Endothelial cell of umbilical vein (primary cell): ENCODE measurements around the gene ADCY2.

Experiments
- CTCF ChIP-seq, 2 donors: IDR thresholded peaks; 1 replicate in 1 of 2; 2 replicates in 1 of 2; pipeline ENCODE4 v1.5.1; 2011; ENCODE audit warnings: low read length in 2 of 2, mild to moderate bottlenecking in 2 of 2, moderate library complexity in 2 of 2, control low read depth in 1 of 2, inconsistent platforms in 1 of 2, low read depth in 1 of 2; ENCODE audit not compliant: insufficient read depth in 1 of 2; ENCODE audit errors: extremely low read depth in 1 of 2
- EZH2 ChIP-seq: IDR thresholded peaks from 2 replicates; pipeline ENCODE4 v1.6.1; 2012; ENCODE audit warnings: borderline replicate concordance, low read depth, mild to moderate bottlenecking, moderate library complexity, low read length, inconsistent platforms; ENCODE audit not compliant: severe bottlenecking
- FOS ChIP-seq: IDR thresholded peaks from 2 replicates; pipeline ENCODE4 v1.6.1; 2011; ENCODE audit warnings: mild to moderate bottlenecking, low read length, moderate library complexity, borderline replicate concordance; ENCODE audit not compliant: insufficient read depth
- JUN ChIP-seq: IDR thresholded peaks from 2 replicates; pipeline ENCODE4 v1.6.1; 2011; ENCODE audit warnings: borderline replicate concordance, low read depth; ENCODE audit not compliant: insufficient read length, insufficient read depth
- MYC ChIP-seq: IDR thresholded peaks from one replicate; pipeline ENCODE4 v1.6.1; 2011; ENCODE audit warnings: mild to moderate bottlenecking, low read depth, low read length
- POLR2A ChIP-seq: IDR thresholded peaks from 2 replicates; pipeline ENCODE4 v1.6.1; 2012; ENCODE audit warnings: low read depth, mild to moderate bottlenecking, control low read depth, low read length
- POLR2AphosphoS5 ChIP-seq: IDR thresholded peaks from 2 replicates; pipeline ENCODE4 v1.6.1; 2012; ENCODE audit warnings: low read depth, mild to moderate bottlenecking, control low read depth, low read length, moderate library complexity; ENCODE audit not compliant: insufficient read depth
- TF ChIP-seq, protein P1 (sequence below): IDR thresholded peaks from 2 replicates; pipeline ENCODE4 v1.6.1; 2011; ENCODE audit not compliant: insufficient read depth, insufficient read length

DNA sequence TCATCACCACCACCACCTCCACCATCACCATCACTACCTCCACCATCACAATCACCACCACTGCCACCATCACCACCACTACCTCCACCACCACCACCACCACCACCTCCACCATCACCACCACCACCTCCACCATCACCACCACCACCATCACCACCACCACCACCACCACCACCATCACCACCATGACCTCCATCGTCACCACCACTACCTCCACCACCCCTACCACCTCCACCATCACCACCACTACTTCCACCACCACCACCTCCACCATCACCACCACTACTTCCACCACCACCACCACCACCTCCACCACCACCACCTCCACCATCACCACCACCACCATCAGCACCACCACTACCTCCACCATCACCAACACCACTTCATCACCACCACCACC is 23.5 kb upstream of the ADCY2 start:
- TF ChIP-seq, protein P1, sequence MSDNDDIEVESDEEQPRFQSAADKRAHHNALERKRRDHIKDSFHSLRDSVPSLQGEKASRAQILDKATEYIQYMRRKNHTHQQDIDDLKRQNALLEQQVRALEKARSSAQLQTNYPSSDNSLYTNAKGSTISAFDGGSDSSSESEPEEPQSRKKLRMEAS = no peak
- TF ChIP-seq CTCF (IDR thresholded peaks at IDR 0.05; ENCODE audit: extremely low read depth in 1 of 2, insufficient read depth in 1 of 2, low read depth in 1 of 2, low read length in 2 of 2) = no peak
- TF ChIP-seq POLR2A = no peak
- no peak for TF ChIP-seq EZH2
- no peak for TF ChIP-seq POLR2AphosphoS5
- TF ChIP-seq MYC = no peak
- no peak for TF ChIP-seq JUN
- TF ChIP-seq FOS = no peak
